HCT116 (cell line): ENCODE data around the gene TNFRSF18. TPM values are rescaled to one million over a fixed set of nuclear protein-coding genes. Genes with fewer than 3 reads are reported as not detected.

Experiments
- ATAC-seq: fragments of 200-7000 bp; cut with Tn5 transposase; 2 replicates; pipeline ENCODE4 v1.9.1; 2020; ENCODE audit warnings: mild to moderate bottlenecking, moderate library complexity
- BruUV-seq: library from RNA; stranded (reverse); fragments of 400-500 nt; replicated peaks from 2 replicates; lab custom pipeline; 2021; lab: Mats Ljungman, UMichigan
- CTCF ChIA-PET: fragments of 300-600 bp; sonication (Branson Sonifier 250); formaldehyde crosslinking; loops from one replicate; lab custom pipeline; 2021; ENCODE audit warnings: antibody characterized with exemption; lab: Charles Lee
- POLR2A ChIA-PET: fragments of 300-600, 350-600 bp; sonication (Branson Sonifier 250); formaldehyde crosslinking; loops from one replicate; lab custom pipeline; 2021; ENCODE audit warnings: antibody characterized with exemption; lab: Charles Lee
- RAD21 ChIA-PET, 2 experiments: fragments of 300-600 bp; sonication (Branson Sonifier 250); formaldehyde crosslinking; loops; one replicate each; lab custom pipeline; 2023; ENCODE audit warnings: low total read pairs in 2 of 2; ENCODE audit not compliant: uncharacterized antibody in 2 of 2, unreplicated experiment in 2 of 2, low non-redundant PET in 1 of 2; lab: Charles Lee
- DNase-seq: peaks from one replicate; pipeline ENCODE4 v3.0.0-alpha.2; 2010; ENCODE audit warnings: low read depth, low spot score
- H2AFZ ChIP-seq: fragments of 200-600 bp; shearing (Covaris generic), sonication (generic); 2 replicates; pipeline ENCODE4 v1.6.1; 2017; ENCODE audit warnings: low read depth, mixed run types, mixed read lengths, antibody characterized with exemption, low read length; ENCODE audit not compliant: poor library complexity, severe bottlenecking
- H3K27ac ChIP-seq: 2 replicates; pipeline ENCODE4 v1.5.1; 2012; ENCODE audit warnings: low read depth, low read length
- H3K27me3 ChIP-seq: fragments of 200-600 bp; sonication (generic); 2 replicates; pipeline ENCODE4 v1.6.1; 2016; ENCODE audit warnings: mixed run types, low read length, mixed read lengths; ENCODE audit not compliant: insufficient read depth
- H3K36me3 ChIP-seq, 2 experiments: fragments of 200-500 bp in 1 of 2; fragments of 200-600 bp in 1 of 2; sonication (Bioruptor generic) in 1 of 2; sonication (generic) in 1 of 2; 2 replicates each; pipeline versions ENCODE4 v1.5.1 to v1.6.1; 2014 to 2016; ENCODE audit warnings: low read length in 2 of 2, inconsistent platforms in 1 of 2, mixed read lengths in 1 of 2, mixed run types in 1 of 2; ENCODE audit not compliant: insufficient read depth in 2 of 2, control insufficient read depth in 1 of 2
- H3K4me1 ChIP-seq, 2 experiments: fragments of 200-600 bp in 1 of 2; sonication (generic) in 1 of 2; 2 replicates each; pipeline versions ENCODE4 v1.5.1 to v1.6.1; 2012 to 2017; ENCODE audit warnings: low read length in 2 of 2, inconsistent platforms in 1 of 2, mild to moderate bottlenecking in 1 of 2, mixed read lengths in 1 of 2, mixed run types in 1 of 2, moderate library complexity in 1 of 2; ENCODE audit not compliant: insufficient read depth in 2 of 2, control insufficient read depth in 1 of 2
- H3K4me2 ChIP-seq: fragments of 200-600 bp; sonication (generic); 2 replicates; pipeline ENCODE4 v1.6.1; 2017; ENCODE audit warnings: mixed run types, low read length, mixed read lengths
- H3K4me3 ChIP-seq, 2 experiments: fragments of 200-600 bp in 1 of 2; sonication (generic) in 1 of 2; replicated peaks in 1 of 2; 2 replicates each; pipeline ENCODE4 v1.5.1; 2011 to 2016; ENCODE audit warnings: low read length in 2 of 2, control low read depth in 1 of 2, low read depth in 1 of 2, mild to moderate bottlenecking in 1 of 2, mixed read lengths in 1 of 2, mixed run types in 1 of 2
- H3K79me2 ChIP-seq: fragments of 200-600 bp; sonication (generic); 2 replicates; pipeline ENCODE4 v1.6.1; 2017; ENCODE audit warnings: mild to moderate bottlenecking, mixed run types, low read length, moderate library complexity, mixed read lengths; ENCODE audit not compliant: insufficient read depth
- H3K9ac ChIP-seq: fragments of 200-600 bp; sonication (generic); 2 replicates; pipeline ENCODE4 v1.6.1; 2016; ENCODE audit warnings: low read length, mixed read lengths
- H3K9me2 ChIP-seq: fragments of 200-600 bp; sonication (generic), shearing (Covaris generic); 2 replicates; pipeline ENCODE4 v1.6.1; 2017; ENCODE audit warnings: mixed run types, mild to moderate bottlenecking, moderate library complexity; ENCODE audit not compliant: insufficient read depth
- H3K9me3 ChIP-seq, 2 experiments: fragments of 200-500 bp in 1 of 2; fragments of 200-600 bp in 1 of 2; sonication (Bioruptor generic) in 1 of 2; sonication (generic) in 1 of 2; 2 replicates each; pipeline ENCODE4 v1.6.1; 2014 to 2017; ENCODE audit warnings: low read length in 2 of 2, mixed read lengths in 2 of 2, inconsistent platforms in 1 of 2, low read depth in 1 of 2, mild to moderate bottlenecking in 1 of 2, mixed run types in 1 of 2, moderate library complexity in 1 of 2; ENCODE audit not compliant: control insufficient read depth in 1 of 2, insufficient read depth in 1 of 2
- H4K20me1 ChIP-seq: fragments of 200-600 bp; sonication (generic), shearing (Covaris generic); 2 replicates; pipeline ENCODE4 v1.6.1; 2017; ENCODE audit warnings: mixed run types, mild to moderate bottlenecking, moderate library complexity; ENCODE audit not compliant: insufficient read depth
- ATF3 ChIP-seq: IDR thresholded peaks from 2 replicates; pipeline ENCODE4 v1.6.1; 2012
- CEBPB ChIP-seq: IDR thresholded peaks from 2 replicates; pipeline ENCODE4 v1.6.1; 2012; ENCODE audit warnings: low read depth
- EGR1 ChIP-seq: IDR thresholded peaks from 2 replicates; pipeline ENCODE4 v1.6.1; 2012; ENCODE audit warnings: low read depth
- EZH2 ChIP-seq: fragments of 200-600 bp; sonication (generic); IDR thresholded peaks from 2 replicates; pipeline ENCODE4 v1.6.1; 2017; ENCODE audit warnings: antibody characterized with exemption, mixed run types
- POLR2A ChIP-seq: IDR thresholded peaks from 2 replicates; pipeline ENCODE4 v1.7.0; 2011; ENCODE audit warnings: borderline replicate concordance; ENCODE audit not compliant: insufficient read depth, insufficient read length; ENCODE audit errors: extremely low read depth
- POLR2AphosphoS5 ChIP-seq: IDR thresholded peaks from 2 replicates; pipeline ENCODE4 v1.6.1; 2011; ENCODE audit warnings: mild to moderate bottlenecking, low read depth, low read length, moderate library complexity
- SRF ChIP-seq: IDR thresholded peaks from 2 replicates; pipeline ENCODE4 v1.6.1; 2012; ENCODE audit warnings: low read depth
- ZBTB33 ChIP-seq: IDR thresholded peaks from 2 replicates; pipeline ENCODE4 v1.6.1; 2011; ENCODE audit warnings: mild to moderate bottlenecking, low read length, moderate library complexity; ENCODE audit not compliant: insufficient replicate concordance; ENCODE audit errors: extremely low read depth
- intact Hi-C: fragments of 100-400 bp; cut with micrococcal nuclease; formaldehyde crosslinking; loops from 2 replicates; pipeline ENCODE4 v1.10.0; 2022
- total RNA-seq: library from RNA; stranded (reverse); gene quantifications from one replicate; pipeline ENCODE4 v1.2.1, GENCODE V29; 2021; ENCODE audit not compliant: unreplicated experiment

Gene TNFRSF18
- total RNA-seq, 1 experiment from 2014 or later = 56.2 TPM

GRCh38 chr1:1255078-1255477, 48.7 kb upstream of the TNFRSF18 start:
- Histone ChIP-seq H3K4me1 (peaks cover 4 to 8% of the 10 kb centered on the region in 2 experiments; a peak in 3 of 4 replicates), H3K27me3 (no peaks in the 10 kb centered on the region), H4K20me1 (no peaks in the 10 kb centered on the region), H3K9me2 (no peaks in the 10 kb centered on the region), H3K4me3 (no peak overlapping the region), H3K4me2 (no peak overlapping the region), H3K27ac (no peak overlapping the region), H3K79me2 (no peaks in the 10 kb centered on the region; the same call in 1 of the 2 replicates), H2AFZ (no peak overlapping the region), H3K9me3 (no peaks in the 10 kb centered on the region), H3K36me3 (peaks cover 15 to 34% of the 10 kb centered on the region in 2 experiments; a peak in 3 of 4 replicates), H3K9ac (no peak overlapping the region)
- TSS peak; percentile 59 for BruUV-seq
- TF ChIP-seq EGR1 (no peak), EZH2 (no peak), SRF (no peak), ZBTB33 (no peak), CEBPB (no peak), ATF3 (no peak), POLR2A (no peak)
- ChIA-PET RAD21 (no interaction called here), CTCF (no interaction called here), POLR2A (no interaction called here)
- DNase-seq (no peak), ATAC-seq (no peak)
- intact Hi-C loops = no loop called here

GRCh38 chr1:1254667-1254998, 48.2 kb upstream of the TNFRSF18 start:
- H3K9ac ChIP-seq = no peak overlapping the region
- H3K9me3 ChIP-seq = no peaks in the 10 kb centered on the region
- no peaks in the 10 kb centered on the region for H3K27me3 ChIP-seq
- H3K27ac ChIP-seq = no peak overlapping the region
- no peak for DNase-seq
- no peaks in the 10 kb centered on the region; the same call in 1 of the 2 replicates for H3K79me2 ChIP-seq
- no peak overlapping the region for H3K4me3 ChIP-seq
- no peak overlapping the region for H3K4me2 ChIP-seq
- TF ChIP-seq POLR2AphosphoS5 (no peak), SRF (no peak)
- H2AFZ ChIP-seq = no peak overlapping the region
- no peak for ATAC-seq
- H3K36me3 ChIP-seq = peaks cover 11 to 34% of the 10 kb centered on the region in 2 experiments; a peak in 3 of 4 replicates
- intact Hi-C loops = no loop called here
- RAD21 ChIA-PET = no interaction called here
- BruUV-seq = no TSS peak
- CTCF ChIA-PET = no interaction called here
- H4K20me1 ChIP-seq = no peaks in the 10 kb centered on the region
- H3K4me1 ChIP-seq = peaks cover 4 to 8% of the 10 kb centered on the region in 2 experiments; a peak in 3 of 4 replicates
- POLR2A ChIA-PET = no interaction called here
- no peaks in the 10 kb centered on the region for H3K9me2 ChIP-seq
